ENCODE results near the gene ZNF438. TPM values are rescaled to one million over a fixed set of nuclear protein-coding genes. Genes with fewer than 3 reads are reported as not detected.

ZNF438 gene
- total and polyA plus RNA-seq, 2 of the 8 experiments (the other 6 are each of a cell fraction or from before 2014, with no cell fraction given) = 0.95 to 1.7 TPM

DNA sequence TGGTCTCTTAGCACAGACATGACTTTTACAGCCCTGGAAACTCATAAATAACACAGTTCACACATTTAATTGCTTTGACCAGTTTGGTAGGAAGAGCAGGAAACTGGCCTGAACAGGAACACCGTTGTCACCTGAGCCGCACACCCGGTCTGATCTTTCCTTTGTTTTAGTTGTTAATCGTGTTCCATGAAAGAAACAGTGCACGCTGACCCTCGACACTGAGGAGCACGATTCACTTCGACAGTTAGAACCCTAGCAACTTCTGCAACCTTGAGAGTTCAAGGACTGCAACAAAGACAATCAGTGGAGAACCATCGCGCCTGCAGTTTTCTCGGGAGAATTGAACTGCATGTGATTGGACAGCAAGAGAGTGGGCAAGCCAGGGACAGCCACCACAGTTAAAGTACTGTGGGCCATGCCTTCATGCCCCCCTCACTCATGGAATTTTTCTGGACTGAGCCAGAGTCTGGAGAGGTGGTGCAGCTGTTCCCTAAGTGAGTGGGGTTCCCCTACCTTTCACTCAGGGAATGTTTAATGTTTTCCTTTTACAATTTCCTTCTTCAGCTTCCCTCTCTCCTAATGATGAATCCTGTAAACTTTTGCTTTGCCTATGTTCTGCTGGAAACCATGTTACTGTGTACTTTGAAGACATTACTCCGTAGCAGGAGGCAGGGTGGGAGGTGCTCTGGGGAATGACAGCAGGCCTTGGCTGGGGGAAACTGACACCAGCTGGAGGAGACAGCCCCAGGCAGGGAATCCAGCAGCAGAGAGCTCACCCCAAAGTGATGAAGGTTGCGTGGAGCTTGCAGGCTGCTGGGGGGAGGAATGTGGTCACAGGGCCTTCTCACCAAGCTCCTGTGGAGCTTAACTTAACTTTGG, 198.7 kb downstream of the ZNF438 start:
- Histone ChIP-seq H3K79me2 (ENCODE audit: control insufficient read depth in 1 of 2, insufficient read depth in 2 of 2, low read length in 2 of 2) (no peaks in the 10 kb centered on the region), H3K4ac (replicated peaks; ENCODE audit: insufficient read length, low read depth, low read length) (no peak overlapping the region), H2AFZ (ENCODE audit: low read length) (no peak overlapping the region), H3K4me2 (ENCODE audit: insufficient read depth in 1 of 2, low read depth in 2 of 2, low read length in 2 of 2) (no peak overlapping the region), H3K27ac (ENCODE audit: low read depth, low read length) (no peak overlapping the region), H3K23me2 (ENCODE audit: low read depth, low read length) (no peaks in the 10 kb centered on the region), H2BK5ac (ENCODE audit: low read depth, low read length) (peak overlapping the region; percentile 61; the same call in 1 of the 2 replicates), H3K18ac (ENCODE audit: extremely low read depth, low read length) (no peak overlapping the region), H2BK20ac (ENCODE audit: low read length) (no peak overlapping the region), H3K9me3 (ENCODE audit: insufficient read depth in 2 of 2, low read depth in 1 of 2, low read length in 1 of 2) (no peaks in the 10 kb centered on the region), H3K23ac (ENCODE audit: insufficient read length) (no peak overlapping the region), H3K14ac (ENCODE audit: insufficient read length) (no peak overlapping the region), H3K9ac (replicated peaks in 1 of 4; ENCODE audit: extremely low read depth in 1 of 4, low read depth in 3 of 4, low read length in 3 of 4) (no peak overlapping the region), H4K8ac (ENCODE audit: extremely low read depth, insufficient read depth, low read length) (no peak overlapping the region; the same call in none of the 2 replicates), H4K20me1 (replicated peaks in 1 of 2; ENCODE audit: control insufficient read depth in 1 of 2, insufficient read depth in 2 of 2, low read length in 2 of 2) (no peaks in the 10 kb centered on the region), H3K56ac (replicated peaks; ENCODE audit: insufficient read length, low read depth, low read length) (no peak overlapping the region), H2BK12ac (ENCODE audit: low read depth, low read length) (no peak overlapping the region), H2BK120ac (replicated peaks; ENCODE audit: low read depth, low read length) (no peak overlapping the region), H2BK15ac (ENCODE audit: low read length) (no peak overlapping the region; the same call in 1 of the 2 replicates), H2AK5ac (ENCODE audit: low read depth, low read length) (no peak overlapping the region), H4K91ac (replicated peaks; ENCODE audit: insufficient read length, low read length) (no peak overlapping the region), H4K5ac (ENCODE audit: insufficient read length, low read depth, low read length) (no peak overlapping the region), H3K4me1 (replicated peaks in 1 of 4; ENCODE audit: control insufficient read depth in 3 of 4, insufficient read depth in 4 of 4, low read length in 3 of 4) (peaks cover 0 to 5% (median 2%) of the 10 kb centered on the region in 4 experiments; a peak in 6 of 7 replicates), H3K27me3 (replicated peaks in 1 of 4; ENCODE audit: control insufficient read depth in 3 of 4, extremely low read depth in 1 of 4, insufficient read depth in 3 of 4, low read length in 3 of 4) (no peaks in the 10 kb centered on the region), H3K79me1 (ENCODE audit: low read depth, low read length) (no peaks in the 10 kb centered on the region), H3K4me3 (ENCODE audit: extremely low read depth in 1 of 4, insufficient read depth in 2 of 4, low read depth in 3 of 4, low read length in 4 of 4) (no peak overlapping the region), H3K36me3 (ENCODE audit: control insufficient read depth in 2 of 4, insufficient read depth in 4 of 4, low read length in 3 of 4) (no peaks in the 10 kb centered on the region)
- 91% methylated on average over 13 of the region's 13 CpGs; no CpG with 5 or more reads in 1 of the 2 experiments for WGBS, 2 experiments (ENCODE audit: extremely low coverage in 1 of 2, insufficient coverage in 1 of 2, insufficient read length in 1 of 2, insufficient replicate concordance in 2 of 2, low coverage in 1 of 2, low lambda C conversion rate in 2 of 2, missing lambda C conversion rate in 1 of 2)
- FAIRE-seq (no peak), DNase-seq (ENCODE audit: low read depth in 1 of 2, low spot score in 2 of 2) (no peak)
- CTCF ChIA-PET (ENCODE audit: partially characterized antibody) = interaction anchor here (0.6 to 1.2 kb wide), 2 partner anchors 15 to 748 kb away, joined by 3 to 4 read pairs; no protein-coding TSS in a partner anchor
- POLR2A ChIA-PET (ENCODE audit: partially characterized antibody) = no interaction called here
- TF ChIP-seq CHD2 (IDR thresholded peaks at IDR 0.05; ENCODE audit: low read length) (no peak), SUZ12 (IDR thresholded peaks at IDR 0.05; ENCODE audit: low read length) (no peak), GTF2F1 (IDR thresholded peaks at IDR 0.05; ENCODE audit: borderline replicate concordance, low read depth, low read length) (no peak), MAFK (IDR thresholded peaks at IDR 0.05; ENCODE audit: low read depth, low read length) (no peak)
- TF ChIP-seq, protein P1, sequence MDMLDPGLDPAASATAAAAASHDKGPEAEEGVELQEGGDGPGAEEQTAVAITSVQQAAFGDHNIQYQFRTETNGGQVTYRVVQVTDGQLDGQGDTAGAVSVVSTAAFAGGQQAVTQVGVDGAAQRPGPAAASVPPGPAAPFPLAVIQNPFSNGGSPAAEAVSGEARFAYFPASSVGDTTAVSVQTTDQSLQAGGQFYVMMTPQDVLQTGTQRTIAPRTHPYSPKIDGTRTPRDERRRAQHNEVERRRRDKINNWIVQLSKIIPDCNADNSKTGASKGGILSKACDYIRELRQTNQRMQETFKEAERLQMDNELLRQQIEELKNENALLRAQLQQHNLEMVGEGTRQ (IDR thresholded peaks at IDR 0.05; ENCODE audit: low read length) = no peak
